Measurements from ENCODE around the gene ZBED4. TPM values are rescaled to one million over a fixed set of nuclear protein-coding genes. Genes with fewer than 3 reads are reported as not detected.

ZBED4 gene
- total and polyA plus RNA-seq, 2 of the 13 experiments (the other 11 are each of a cell fraction or from before 2014, with no cell fraction given), result 5.4 to 9.6 TPM

- 0 out of 2 replicates have a peak, but pooled peaks have one; percentile 33 for TF ChIP-seq ZNF143 (CRISPR knock-in tag; IDR thresholded peaks at IDR 0.05)
- no peak for TF ChIP-seq ZNF737 (CRISPR knock-in tag; IDR thresholded peaks at IDR 0.05; ENCODE audit: borderline replicate concordance)
- 0 out of 2 replicates have a peak, but pooled peaks have one; percentile 37 for TF ChIP-seq TOE1 (CRISPR knock-in tag; IDR thresholded peaks at IDR 0.05)
- TF ChIP-seq ZNF691 (CRISPR knock-in tag; IDR thresholded peaks at IDR 0.05; ENCODE audit: borderline replicate concordance, low read depth), result no peak
- peak; percentile 73; the same call in 1 of the 2 replicates for TF ChIP-seq ZNF598 (CRISPR knock-in tag; IDR thresholded peaks at IDR 0.05; ENCODE audit: borderline replicate concordance)
- TF ChIP-seq ZKSCAN5 (CRISPR knock-in tag; IDR thresholded peaks at IDR 0.05), result no peak
- no peak for TF ChIP-seq CREM (IDR thresholded peaks at IDR 0.05)
- TF ChIP-seq CREM (CRISPR knock-in tag; IDR thresholded peaks at IDR 0.05), result no peak
- no peak for TF ChIP-seq ZNF557 (CRISPR knock-in tag; IDR thresholded peaks at IDR 0.05)
- no peak for TF ChIP-seq ZSCAN12 (CRISPR knock-in tag; IDR thresholded peaks at IDR 0.05)
- TF ChIP-seq CENPX (CRISPR knock-in tag; IDR thresholded peaks at IDR 0.05), result no peak
- TF ChIP-seq, protein P1, sequence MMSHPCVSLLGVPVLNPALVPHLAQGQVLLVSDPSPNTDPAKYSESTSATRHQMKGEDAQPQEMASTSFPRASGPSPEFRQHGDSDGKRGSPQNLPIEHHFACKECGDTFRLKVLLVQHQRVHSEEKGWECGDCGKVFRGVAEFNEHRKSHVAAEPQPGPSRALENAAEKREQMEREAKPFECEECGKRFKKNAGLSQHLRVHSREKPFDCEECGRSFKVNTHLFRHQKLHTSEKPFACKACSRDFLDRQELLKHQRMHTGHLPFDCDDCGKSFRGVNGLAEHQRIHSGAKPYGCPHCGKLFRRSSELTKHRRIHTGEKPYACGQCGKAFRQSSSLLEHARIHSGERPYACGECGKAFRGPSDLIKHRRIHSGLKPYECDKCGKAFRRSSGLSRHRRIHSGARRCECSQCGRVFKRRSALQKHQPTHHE (CRISPR knock-in tag; IDR thresholded peaks at IDR 0.05; ENCODE audit: borderline replicate concordance), result no peak
- TF ChIP-seq ZNF766 (CRISPR knock-in tag; IDR thresholded peaks at IDR 0.05; ENCODE audit: borderline replicate concordance), result 0 out of 2 replicates have a peak, but pooled peaks have one; percentile 43
- TF ChIP-seq ZNF414 (CRISPR knock-in tag; IDR thresholded peaks at IDR 0.05), result peak; percentile 75; the same call in 1 of the 2 replicates
- peak; percentile 49 for TF ChIP-seq XRCC5 (optimal IDR thresholded peaks at IDR 0.05; ENCODE audit: low read length)
- TF ChIP-seq ZNF547 (CRISPR knock-in tag; IDR thresholded peaks at IDR 0.05), result no peak; the same call in 1 of the 2 replicates
- no peak for TF ChIP-seq TRIM22 (IDR thresholded peaks at IDR 0.05)
Measured at GRCh38 chr22:49852898-49853894, at the start of gene ZBED4 (continued).

Measured in HepG2 (cell line).